Measurements from ENCODE around the gene SPATA24.
A peak's percentile ranks its signal among the peaks of the same experiment; 100 is the strongest.
"Not testable (repeated sequence)": the region's sequence is repeated elsewhere in the genome, so short reads cannot be mapped to it uniquely, and the experiment has no call there.

Gene SPATA24, protein sequence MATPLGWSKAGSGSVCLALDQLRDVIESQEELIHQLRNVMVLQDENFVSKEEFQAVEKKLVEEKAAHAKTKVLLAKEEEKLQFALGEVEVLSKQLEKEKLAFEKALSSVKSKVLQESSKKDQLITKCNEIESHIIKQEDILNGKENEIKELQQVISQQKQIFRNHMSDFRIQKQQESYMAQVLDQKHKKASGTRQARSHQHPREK

GRCh38 chr5:139403787-139404483 lies at the start of gene SPATA24:
Gene SPATA24 (minus strand): TSS chr5:139404089. CDS start chr5:139404060, 29 bp downstream.
- peak; percentile 97 for DNase-seq

DNA sequence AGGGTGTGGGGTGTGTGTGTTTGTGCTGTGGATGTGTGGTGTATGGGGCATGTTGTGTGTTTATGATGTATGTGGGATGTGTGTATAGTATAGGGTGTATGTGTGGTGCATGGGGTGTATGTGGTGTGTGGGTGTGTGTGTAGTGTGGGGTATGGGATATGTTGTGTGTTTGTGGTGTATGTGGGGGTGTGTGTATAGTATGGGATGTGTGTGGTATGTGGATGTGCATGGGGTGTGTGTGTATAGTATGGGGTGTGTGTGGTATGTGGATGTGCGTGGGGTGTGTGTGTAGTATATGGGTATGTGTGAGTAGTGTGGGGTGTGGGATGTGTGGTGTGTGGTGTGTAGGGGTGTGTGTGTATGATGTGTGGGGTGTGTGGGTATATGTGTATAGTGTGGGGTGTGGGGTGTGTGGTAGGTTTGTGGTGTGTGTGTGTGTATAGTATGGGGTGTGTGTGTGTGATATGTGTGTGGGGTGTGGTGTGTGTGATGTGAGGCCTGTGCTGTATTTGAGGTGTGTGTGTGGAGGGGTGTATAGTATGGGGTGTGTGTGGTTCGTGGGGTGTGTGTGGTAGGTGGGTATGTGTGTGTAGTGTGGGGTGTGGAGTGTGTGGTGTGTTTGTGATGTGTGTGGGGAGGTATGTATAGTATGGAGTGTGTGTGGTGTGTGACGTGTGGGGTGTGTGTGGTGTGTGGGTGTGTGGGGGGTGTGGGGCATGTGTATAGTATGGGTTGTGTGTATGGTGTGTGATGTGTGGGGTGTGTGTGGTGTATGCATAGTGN lies 48.2 kb upstream of the SPATA24 start:
- DNase-seq: no peak

- no peak for DNase-seq
Measured at GRCh38 chr5:139451176-139451575, 47.3 kb upstream of the SPATA24 start.

DNA sequence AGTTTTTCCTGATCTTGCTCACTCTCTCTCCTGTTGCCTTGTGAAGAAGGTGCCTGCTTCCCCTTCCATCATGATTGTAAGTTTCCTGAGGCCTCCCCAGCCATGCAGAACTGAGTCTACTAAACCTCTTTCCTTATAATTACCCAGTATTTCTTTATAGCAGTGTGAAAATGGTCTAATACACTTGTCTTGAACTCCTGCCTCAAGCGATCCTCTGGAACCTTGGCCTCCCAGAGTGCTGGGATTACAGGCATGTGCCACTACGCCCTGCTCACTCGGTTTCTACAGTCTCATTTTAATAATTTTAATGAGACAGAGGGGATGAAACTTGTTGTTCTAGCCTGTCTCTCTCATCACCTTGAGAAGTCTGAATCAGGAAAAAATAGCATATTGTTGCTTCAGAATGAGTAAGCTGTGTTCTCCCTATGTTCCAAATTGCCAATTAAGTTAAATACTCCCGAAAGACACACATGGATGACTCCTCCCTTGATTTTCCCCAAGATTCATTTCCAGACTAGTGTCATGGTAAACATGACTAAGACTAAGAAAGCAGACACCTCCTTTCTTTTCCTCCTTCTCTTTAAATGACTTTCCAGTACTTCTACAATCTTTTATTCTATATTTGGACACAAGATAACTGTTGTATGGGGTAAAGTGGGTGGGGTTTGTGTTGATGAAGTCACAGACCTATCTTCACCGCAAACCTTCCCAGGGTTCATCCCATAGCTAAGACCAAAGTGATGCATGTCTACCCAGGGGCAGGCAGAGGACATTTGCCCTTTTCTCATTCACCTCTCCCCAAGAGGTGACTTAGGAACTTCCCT lies 43.3 kb upstream of the SPATA24 start:
- no peak for DNase-seq

DNA sequence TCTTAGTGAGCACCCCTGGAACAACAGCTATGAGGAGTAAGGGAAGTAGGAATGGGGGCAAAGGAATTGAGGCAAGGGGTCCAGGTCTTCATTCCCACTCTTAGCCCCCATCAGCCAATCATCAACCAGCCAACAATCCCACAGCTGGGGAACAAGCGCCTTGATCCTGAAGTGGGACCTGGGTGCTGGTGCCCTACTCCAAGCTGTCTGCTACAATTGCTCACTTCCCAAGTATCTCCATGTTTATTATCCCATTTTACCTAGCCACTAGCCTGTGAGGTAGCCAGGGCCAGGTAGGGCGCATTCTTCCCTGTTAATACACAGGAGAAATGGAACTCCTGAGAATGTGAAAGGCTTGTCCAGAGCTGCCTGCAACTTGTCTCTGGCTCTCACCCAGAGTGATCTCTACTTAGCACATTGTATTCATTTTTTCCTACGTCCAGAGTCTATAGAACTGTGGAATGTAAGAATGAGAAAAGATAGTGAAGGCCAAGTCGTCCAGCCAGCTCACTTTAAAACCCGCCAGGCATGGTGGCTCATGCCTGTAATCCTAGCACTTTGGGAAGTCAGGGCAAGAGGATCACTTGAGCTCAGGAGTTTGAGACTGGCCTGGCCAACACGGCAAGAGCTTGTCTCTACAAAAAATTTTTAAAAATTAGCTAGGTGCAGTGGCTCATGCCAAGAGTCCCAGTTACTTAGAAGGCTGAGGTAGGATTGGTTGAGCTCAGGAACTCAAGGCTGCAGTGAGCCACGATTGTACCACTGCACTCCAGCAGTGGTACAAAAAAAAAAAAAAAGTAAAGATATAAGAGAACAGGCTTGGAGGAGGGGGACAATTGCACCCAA lies 41.7 kb upstream of the SPATA24 start:
- no peak for DNase-seq

DNA sequence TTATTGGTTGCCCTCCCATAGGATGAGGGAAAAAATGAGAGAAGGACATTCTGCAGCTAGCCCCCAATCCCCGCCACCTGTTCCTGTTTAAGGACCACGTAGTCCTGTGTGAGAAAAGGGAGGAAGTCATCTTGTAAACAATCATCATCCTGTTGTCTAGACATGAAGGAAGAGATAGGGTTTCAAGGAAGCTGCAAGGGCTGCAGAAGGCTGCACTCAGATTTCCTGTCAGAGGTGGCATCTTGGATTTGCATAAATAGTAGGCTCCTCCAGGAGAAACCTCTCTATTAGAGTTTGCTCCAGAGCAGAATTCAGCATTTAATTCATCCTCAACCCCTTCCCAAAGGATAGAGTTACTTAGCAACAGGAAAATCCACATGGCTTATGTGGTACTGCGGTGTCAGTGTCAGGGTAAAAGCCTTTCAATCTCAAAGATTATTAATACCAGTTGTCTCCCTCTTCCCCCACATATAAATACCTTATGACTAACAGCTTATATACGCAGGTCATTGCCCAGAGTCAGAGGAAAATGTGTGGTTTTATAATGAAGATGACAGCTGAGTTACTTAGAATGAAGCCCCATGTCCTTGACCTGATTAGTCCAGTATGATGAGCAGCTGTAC lies 40.1 kb upstream of the SPATA24 start:
- DNase-seq: peak; percentile 86

- DNase-seq: not testable (repeated sequence)
Measured at GRCh38 chr5:139440416-139440815, 36.5 kb upstream of the SPATA24 start.

DNA sequence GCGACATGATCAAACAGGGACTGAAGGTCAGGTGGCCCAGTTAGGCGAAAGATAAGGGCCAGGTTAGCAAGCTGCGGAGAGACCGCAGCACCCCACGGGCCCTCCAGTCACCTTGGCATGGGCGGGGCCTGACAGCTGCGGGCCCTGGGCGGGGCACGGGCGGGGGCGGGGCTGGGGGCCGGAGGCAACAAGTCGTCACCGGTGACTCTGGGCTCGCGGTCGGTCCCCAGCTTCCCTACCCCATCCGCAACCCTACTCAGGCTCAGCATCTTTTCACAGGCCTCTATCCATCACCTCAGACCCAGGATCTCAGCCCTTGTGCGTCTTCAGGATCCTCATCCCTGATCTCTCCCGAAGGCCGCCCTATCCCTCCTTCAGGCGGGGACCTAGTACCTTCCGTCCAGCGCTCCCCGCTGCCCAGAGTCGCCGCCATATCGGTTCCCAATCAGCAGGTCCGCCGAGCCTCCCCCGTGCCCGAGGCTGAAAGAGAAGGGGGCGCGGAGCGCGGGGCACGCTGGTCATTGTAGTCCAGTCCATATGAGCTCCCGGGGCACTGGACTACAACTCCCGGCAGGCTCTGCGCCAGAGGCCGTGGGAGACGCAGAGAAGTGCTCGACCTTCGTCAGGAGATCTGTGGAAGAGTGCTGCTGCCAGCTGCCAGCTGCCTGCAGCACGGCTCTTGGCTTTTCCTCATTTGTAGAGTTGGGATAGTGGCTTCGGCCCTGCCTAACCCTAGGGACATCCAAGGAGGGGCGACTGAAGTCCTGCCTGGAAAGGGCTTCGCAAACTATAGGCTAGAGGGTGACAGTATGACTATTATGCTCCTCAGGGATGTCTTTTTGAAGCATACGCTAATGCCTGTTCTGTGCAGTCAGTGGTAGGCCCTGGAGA lies 35.4 kb upstream of the SPATA24 start, which contains the start of gene DNAJC18:
Gene DNAJC18 (minus strand): TSS at position 513 of the 891 bp plus-strand sequence. CDS start 80 bp downstream, at position 433.
- peak; percentile 83 for DNase-seq

DNA sequence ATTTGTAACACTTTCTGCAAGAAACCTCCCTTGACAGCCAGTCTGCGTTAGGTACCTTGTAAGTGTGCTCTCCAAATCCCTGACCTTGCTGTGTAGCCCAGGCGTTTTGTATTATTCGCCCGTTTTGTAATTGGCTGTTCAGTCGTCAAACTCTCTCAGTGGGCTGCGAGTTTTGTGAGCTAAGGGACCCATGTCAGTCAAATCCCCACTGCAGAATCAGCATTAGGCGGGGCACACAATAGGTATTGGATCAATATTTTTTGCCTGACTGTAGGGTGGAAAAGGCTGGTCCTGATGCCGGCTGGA lies 34.8 kb upstream of the SPATA24 start:
- DNase-seq: no peak

GRCh38 chr5:139435676-139436075 lies 31.8 kb upstream of the SPATA24 start:
- DNase-seq: no peak

- no peak for DNase-seq
Measured at GRCh38 chr5:139431706-139432105, 27.8 kb upstream of the SPATA24 start.

DNA sequence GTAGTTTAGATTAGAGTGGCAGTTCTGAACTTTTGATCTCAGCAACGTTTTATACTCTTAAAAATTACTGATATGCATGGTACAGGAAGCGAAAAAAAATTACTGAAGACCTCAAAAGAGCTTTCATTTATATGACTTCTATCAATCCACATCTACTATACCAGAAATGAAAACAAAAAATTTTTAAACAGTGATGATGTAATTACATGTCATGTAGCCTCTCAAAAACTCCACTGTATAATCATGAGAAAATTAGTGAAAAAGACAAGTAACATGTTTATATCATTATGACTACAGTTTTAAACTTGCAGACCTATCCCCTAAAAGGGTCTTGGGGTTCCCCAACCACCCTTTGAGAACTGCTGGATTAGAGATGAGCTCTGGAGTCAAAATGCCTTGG lies 26.1 kb upstream of the SPATA24 start:
- no peak for DNase-seq

GRCh38 chr5:139426203-139426885 lies 22.5 kb upstream of the SPATA24 start:
- DNase-seq: peak; percentile 57

DNA sequence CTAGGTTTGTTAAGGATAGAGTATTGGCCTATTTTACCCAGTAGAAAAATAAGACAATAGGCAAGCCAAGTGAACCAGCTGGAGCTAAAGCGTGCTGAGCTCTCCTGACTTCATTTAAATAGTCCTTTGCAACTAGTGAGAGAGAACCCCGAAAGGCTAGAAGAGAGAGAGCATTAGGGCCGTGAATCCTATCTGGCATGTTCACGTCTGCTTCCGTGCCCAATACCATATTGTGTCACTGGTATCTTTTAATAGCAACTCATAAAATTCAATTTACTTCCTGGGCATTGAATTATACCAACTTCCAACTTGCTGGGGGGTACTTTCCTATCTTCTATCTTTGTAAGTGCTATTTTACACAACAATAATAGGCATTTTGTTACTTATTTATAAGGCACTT lies 21.6 kb upstream of the SPATA24 start:
- no peak for DNase-seq

DNA sequence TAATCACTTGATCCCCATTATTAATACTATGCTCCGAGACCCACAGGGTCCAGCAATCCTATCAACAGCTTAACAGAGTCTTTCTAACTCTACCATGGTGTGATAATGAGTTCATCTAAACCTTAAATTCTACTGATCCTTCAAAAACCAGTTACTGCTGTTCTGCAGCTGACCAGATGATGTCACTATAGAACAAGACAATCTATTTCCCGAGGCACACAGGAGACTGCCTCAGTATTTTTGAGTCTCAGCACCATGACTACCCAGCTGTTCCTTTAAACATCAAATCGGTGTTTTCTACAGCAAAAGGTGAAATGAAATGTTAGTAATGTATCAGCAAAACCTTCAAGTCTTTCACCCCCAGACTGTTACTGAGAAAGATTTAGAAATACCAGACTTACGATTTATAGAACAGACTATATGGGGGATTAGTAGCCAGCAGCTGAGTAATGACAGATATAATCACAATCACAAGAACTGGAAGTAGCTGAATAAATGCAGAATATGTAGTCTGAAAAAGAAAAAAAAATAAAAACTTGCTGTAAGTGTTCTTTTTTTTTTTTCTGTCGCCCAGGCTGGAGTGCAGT lies 18.5 kb upstream of the SPATA24 start:
- peak; percentile 72 for DNase-seq

- DNase-seq: no peak
Measured at GRCh38 chr5:139419226-139420192, 15.6 kb upstream of the SPATA24 start.

GRCh38 chr5:139418793-139419192 lies 14.9 kb upstream of the SPATA24 start:
- DNase-seq: no peak

GRCh38 chr5:139417214-139417613 lies 13.3 kb upstream of the SPATA24 start:
- DNase-seq: no peak
